Activated CD8-positive, alpha-beta memory T cell treated with anti-CD3 and anti-CD28 coated beads for 4 hours (primary cell): Measurements from ENCODE around the gene LILRA6.
"Not testable (repeated sequence)": the region's sequence is repeated elsewhere in the genome, so short reads cannot be mapped to it uniquely, and the experiment has no call there.

ENCODE experiments used
- DNase-seq, 2 donors: peaks; one replicate each; pipeline ENCODE4 v3.0.0-alpha.2; 2020; ENCODE audit warnings: low read depth in 2 of 2

Gene LILRA6

GRCh38 chr19:54231077-54231931, 11.3 kb downstream of the LILRA6 start:
- peak; percentile 68 to 73 for DNase-seq

GRCh38 chr19:54230031-54230430, 12.6 kb downstream of the LILRA6 start:
- DNase-seq, result no peak

DNA sequence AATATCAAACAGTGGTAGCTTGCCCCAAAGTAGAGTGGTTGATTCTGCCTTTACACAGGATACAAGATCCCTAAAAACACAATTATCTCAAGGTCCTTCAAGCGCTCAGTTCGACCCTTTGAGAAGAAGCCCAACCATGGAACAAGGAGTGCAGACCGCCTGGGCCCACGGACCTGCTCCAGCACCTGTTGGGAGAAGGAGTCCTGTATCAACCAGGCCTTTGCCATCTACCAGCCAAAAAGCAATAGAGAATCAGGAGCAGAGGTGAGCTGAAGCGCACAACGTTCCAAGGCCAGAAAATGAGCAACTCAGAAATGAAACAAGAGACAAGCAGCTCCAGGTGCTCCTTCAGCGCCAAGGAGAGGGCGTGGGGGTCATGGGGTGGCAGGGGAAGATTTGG, 13.4 kb downstream of the LILRA6 start:
- no peak for DNase-seq

DNA sequence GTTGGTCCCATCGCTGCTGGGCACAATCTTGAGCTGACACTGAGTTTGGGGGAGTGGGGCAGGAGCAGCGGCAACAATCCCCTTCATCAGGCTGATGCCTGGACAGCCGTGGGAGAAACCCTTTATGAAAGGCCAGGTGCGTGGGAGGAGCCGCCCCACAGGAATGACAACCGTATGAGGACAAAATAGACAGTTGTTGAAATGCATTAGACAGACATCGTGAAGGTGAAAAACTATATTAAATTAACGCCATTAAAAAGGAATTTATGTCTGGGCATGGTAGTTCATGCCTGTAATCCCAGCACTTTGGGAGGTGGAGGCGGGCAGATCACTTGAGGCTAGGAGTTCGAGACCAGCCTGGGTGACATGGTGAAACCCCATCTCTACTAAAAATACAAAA, 18.0 kb downstream of the LILRA6 start:
- DNase-seq, result not testable (repeated sequence)

DNA sequence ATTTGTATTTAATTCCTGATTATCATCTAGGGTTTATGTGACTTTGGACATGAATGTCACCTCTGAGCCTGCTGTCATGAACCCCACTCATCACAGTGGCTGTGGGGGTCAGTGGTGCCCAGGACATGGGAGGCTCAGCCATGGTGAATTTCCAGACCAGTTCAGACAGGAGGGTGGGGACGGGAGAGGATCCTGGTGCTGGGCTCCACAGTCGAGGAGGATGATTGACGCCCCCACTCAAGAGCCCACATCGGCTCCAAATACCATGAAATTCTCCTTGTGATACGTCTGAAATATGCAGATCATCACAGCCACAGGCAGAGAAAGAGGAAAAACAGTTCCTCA, 18.7 kb downstream of the LILRA6 start:
- not testable (repeated sequence) for DNase-seq

GRCh38 chr19:54223277-54223936, 19.2 kb downstream of the LILRA6 start:
- not testable (repeated sequence) for DNase-seq

DNA sequence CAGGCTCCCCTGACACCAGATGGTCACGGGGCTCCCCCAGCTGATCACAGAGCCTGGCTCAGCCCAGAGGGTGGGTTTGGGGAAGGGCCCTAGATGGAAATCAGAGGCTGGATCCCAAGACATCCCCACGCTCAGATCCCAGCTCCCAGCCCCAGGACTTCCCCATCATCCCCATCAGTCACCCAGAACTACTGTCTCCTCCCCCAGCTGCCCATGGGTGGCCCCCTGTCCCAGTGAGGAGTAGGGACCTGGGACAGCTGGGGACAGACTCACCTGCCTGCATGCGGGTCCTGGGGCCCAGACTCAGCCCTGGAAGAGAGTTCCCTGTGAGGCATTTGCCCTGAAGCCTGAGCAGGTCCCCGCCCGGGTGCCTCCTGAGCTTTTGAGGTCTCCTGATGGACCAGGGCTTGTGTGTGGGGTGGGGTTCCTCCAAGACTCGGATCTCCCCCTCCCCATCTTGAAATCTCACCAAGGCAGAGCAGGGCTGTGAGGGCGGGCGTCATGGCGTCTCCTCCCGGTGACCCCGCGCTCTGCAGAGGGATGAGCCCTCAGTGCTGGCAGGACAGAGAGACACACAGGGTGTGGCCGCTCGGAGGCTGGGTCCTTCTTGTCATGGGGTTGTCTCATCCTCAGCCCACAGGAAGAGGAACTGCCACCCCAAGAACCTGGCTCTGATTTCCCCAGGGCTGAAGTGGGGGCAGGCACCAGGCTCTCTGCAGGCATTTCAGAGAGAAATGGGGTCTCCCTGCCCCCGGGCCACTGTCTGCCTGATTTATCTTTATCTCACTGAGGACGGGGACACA, 19.9 kb downstream of the LILRA6 start, which contains the start of gene LILRB3:
LILRB3 (minus strand) TSS at position 534 of the 803 bp plus-strand sequence; CDS start at position 503, 31 bp downstream.
- DNase-seq, result not testable (repeated sequence)

- not testable (repeated sequence) for DNase-seq
Measured at GRCh38 chr19:54221947-54222346, 20.6 kb downstream of the LILRA6 start.

DNA sequence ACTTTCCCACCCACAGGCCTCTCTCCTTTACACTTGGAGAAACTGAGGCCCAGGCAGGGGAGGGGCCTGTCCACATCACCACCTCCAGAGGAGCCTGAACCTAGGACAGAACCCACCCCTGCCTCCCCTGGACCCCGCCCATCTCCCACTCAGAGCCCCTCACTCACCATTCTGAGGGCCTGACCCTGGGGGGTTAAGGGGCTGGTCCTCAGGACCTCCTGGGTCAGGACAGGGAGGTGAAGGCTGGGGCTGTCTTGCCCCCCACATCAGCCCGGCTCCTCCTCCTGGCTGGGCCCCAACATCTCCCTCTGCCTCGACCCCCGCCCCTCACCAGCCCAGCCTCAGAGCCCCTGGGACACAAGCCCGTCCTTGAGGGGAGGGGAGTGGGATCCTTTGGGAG, 22.9 kb downstream of the LILRA6 start:
- DNase-seq, result not testable (repeated sequence)

- no peak for DNase-seq
Measured at GRCh38 chr19:54218960-54219661, 23.5 kb downstream of the LILRA6 start.

DNA sequence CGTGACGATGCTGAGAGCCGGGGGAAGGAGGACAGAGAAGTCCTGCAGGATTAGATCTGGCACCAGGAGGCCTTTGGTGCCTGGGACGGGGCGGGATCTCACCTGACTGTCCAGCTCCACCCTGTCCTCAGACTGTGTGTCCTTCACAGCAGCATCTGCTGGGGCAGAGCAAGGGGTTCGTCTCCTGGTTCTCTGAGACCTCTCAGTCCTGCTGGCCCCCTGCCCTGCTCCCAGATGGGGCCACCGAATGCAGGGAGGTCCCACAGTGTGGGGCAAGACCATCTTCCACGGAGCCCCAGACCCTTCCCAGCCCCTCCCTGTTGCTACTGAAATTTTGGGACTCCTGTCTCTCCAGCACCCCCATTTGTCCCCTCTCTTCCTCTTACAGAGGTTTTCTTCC, 24.3 kb downstream of the LILRA6 start:
- DNase-seq, result no peak

DNA sequence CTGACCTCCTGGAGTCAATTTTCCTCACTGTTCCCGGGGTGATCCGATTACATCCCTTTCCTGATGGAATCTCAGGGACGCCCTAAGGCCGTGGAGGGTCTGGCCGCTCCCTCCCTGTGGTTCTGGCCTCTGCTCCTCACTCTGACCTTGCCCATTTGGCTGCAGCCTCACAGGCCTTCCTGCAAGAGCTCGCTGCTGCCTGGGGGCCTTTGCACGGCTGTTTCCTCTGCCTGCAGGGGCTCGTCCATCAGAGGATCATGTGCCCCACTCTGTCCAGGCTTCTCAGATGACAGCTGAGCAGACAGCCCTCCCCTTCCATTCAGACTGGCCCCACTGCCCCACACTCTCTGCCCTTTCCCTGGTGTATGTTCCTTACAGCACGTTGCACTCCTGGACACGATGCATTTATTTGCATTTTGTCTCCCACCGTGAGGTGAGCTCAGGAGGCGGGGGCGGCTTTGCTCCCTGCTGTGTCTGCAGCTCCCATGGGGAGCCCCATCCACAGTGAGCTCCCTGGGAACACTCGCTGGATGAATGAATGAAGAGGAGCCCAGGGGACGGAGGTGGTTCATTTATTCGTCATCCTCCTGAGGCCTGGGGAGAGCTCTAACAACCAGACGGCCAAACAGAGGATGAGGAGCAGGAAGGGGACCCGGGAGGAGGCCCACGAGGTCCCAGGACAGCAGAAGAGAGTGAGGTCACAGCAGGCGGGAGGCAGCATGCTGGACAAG, 24.9 kb downstream of the LILRA6 start:
- DNase-seq, result not testable (repeated sequence)

- DNase-seq, result no peak
Measured at GRCh38 chr19:54216869-54217268, 25.7 kb downstream of the LILRA6 start.

DNA sequence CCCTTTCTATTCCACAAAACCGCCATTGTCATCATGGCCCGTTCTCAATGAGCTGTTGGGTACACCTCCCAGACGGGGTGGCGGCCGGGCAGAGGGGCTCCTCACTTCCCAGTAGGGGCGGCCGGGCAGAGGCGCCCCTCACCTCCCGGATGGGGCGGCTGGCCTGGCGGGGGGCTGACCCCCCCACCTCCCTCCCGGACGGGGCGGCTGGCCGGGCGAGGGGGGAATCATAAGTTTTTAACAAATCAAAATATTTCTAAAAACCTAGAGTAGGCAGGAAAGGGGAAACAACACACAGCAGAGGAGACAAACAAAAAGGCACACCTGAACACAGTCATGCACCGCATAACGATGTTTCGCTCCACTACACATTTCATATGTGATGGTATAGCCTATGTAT, 27.9 kb downstream of the LILRA6 start:
- DNase-seq, result not testable (repeated sequence)

GRCh38 chr19:54214217-54214616, 28.4 kb downstream of the LILRA6 start:
- DNase-seq, result not testable (repeated sequence)

DNA sequence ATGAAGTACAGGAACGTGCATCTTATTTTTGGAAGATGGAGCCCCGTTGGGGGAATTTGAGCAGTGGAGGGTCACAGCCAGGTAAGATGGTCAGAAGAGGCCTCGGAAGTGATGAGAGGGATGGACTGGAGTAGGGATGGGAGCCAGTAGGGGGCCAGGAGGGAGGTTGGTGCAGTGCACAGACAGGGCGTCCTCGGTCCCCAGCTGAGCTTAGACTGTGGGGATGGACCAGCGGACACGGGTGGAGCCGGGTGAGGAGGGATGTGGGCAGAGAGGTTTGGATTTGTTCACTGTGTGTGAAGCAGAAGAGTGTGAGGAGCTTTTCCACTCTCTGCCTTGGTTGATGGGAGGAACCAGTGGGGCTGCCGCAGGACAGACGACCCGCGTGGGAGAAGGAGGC, 31.4 kb downstream of the LILRA6 start:
- no peak for DNase-seq

GRCh38 chr19:54209811-54210494, 32.6 kb downstream of the LILRA6 start:
- DNase-seq, result no peak

DNA sequence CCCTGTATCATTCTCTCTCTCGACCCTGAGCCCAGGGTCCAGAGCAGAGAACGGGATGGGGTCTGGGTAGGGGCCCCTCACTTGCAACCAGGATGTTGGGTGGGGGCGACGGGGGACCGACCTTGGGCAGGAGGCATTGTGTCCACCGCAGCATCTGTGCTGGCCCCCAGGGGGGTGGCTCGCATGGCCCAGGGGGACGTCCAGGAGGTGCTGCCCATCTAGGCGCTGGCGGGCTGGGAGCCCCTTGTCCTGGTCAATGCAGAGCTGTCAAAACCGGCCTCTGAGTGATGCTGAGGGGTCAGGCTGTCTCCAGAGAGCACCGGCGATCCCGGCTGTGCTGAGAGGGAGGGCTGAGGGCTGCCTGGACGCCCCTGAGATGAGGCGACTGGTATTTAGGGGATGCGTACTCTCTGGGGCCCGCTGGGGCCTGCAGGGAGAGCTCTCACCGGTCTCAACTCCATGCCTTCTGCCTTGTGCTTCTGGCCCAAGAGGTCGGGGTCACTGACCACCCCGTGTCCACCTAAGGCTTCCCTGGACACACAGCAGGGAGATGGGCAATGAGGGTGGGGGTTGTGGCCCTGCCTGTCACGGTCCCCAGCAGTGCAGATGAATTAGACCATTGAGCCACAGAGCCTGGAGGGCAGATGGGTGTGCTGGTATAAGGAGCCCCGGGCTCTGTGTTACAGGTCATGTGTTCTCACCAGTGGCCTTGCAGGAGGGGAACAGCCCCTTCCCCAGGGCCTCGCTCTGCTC, 33.4 kb downstream of the LILRA6 start:
- DNase-seq, result no peak

- DNase-seq, result no peak
Measured at GRCh38 chr19:54208784-54209057, 33.9 kb downstream of the LILRA6 start.
